SK-N-SH (cell line): ENCODE measurements around the gene HNRNPM. TPM values are rescaled to one million over a fixed set of nuclear protein-coding genes. Genes with fewer than 3 reads are reported as not detected.

Experiments used
- CTCF ChIA-PET: fragments of 300-600, 350-600 bp; formaldehyde crosslinking; extraction: SDS; loops from one replicate; lab custom pipeline; 2021; lab: Yijun Ruan, JAX
- POLR2A ChIA-PET: fragments of 350-600 bp; sonication (Branson Sonifier 250); formaldehyde crosslinking; extraction: SDS; loops from one replicate; lab custom pipeline; 2020; ENCODE audit warnings: antibody characterized with exemption, inconsistent platforms; lab: Yijun Ruan, JAX
- DNase-seq: peaks from one replicate; pipeline ENCODE4 v3.0.0; 2012
- H2AFZ ChIP-seq: fragments of 200-600 bp; sonication (generic); 2 replicates; pipeline ENCODE4 v1.8.1; 2016; ENCODE audit warnings: antibody characterized with exemption, mild to moderate bottlenecking, low read depth
- H3F3A ChIP-seq: fragments of 200-600 bp; sonication (generic); replicated peaks from 2 replicates; pipeline ENCODE3; 2016; ENCODE audit warnings: antibody characterized with exemption, mild to moderate bottlenecking; ENCODE audit not compliant: insufficient read depth
- H3K27ac ChIP-seq, 2 experiments: fragments of 200-500 bp in 1 of 2; fragments of 200-600 bp in 1 of 2; sonication (Bioruptor generic) in 1 of 2; sonication (generic), shearing (Covaris generic) in 1 of 2; 2 replicates each; pipeline versions ENCODE4 v1.5.1 to v1.6.1; 2014 to 2016; ENCODE audit warnings: low read depth in 2 of 2, inconsistent platforms in 1 of 2, low read length in 1 of 2, mild to moderate bottlenecking in 1 of 2, mixed read lengths in 1 of 2
- H3K27me3 ChIP-seq: fragments of 200-600 bp; sonication (generic), shearing (Covaris generic); 2 replicates; pipeline ENCODE4 v1.6.1; 2016; ENCODE audit warnings: mixed run types; ENCODE audit not compliant: insufficient read depth
- H3K36me3 ChIP-seq, 2 experiments: fragments of 200-500 bp in 1 of 2; fragments of 200-600 bp in 1 of 2; sonication (Bioruptor generic) in 1 of 2; sonication (generic) in 1 of 2; replicated peaks in 1 of 2; 2 replicates each; pipeline versions ENCODE3 to v1.5.1; 2014 to 2016; ENCODE audit warnings: low read length in 1 of 2, mild to moderate bottlenecking in 1 of 2; ENCODE audit not compliant: insufficient read depth in 2 of 2, control insufficient read depth in 1 of 2
- H3K4me1 ChIP-seq, 2 experiments: fragments of 200-500 bp in 1 of 2; fragments of 200-600 bp in 1 of 2; sonication (Bioruptor generic) in 1 of 2; sonication (generic), shearing (Covaris generic) in 1 of 2; 2 replicates each; pipeline versions ENCODE4 v1.5.1 to v1.6.1; 2014 to 2016; ENCODE audit warnings: low read depth in 1 of 2, low read length in 1 of 2, mixed run types in 1 of 2; ENCODE audit not compliant: insufficient read depth in 2 of 2, control insufficient read depth in 1 of 2
- H3K4me2 ChIP-seq: fragments of 200-600 bp; sonication (generic), shearing (Covaris generic); 2 replicates; pipeline ENCODE4 v1.6.1; 2017; ENCODE audit warnings: mixed run types
- H3K4me3 ChIP-seq, 2 experiments: fragments of 200-500 bp in 1 of 2; fragments of 200-600 bp in 1 of 2; sonication (Bioruptor generic) in 1 of 2; sonication (generic), shearing (Covaris generic) in 1 of 2; 2 replicates each; pipeline versions ENCODE4 v1.5.1 to v1.8.1; 2014 to 2016; ENCODE audit warnings: low read depth in 2 of 2, inconsistent platforms in 1 of 2, low read length in 1 of 2, mild to moderate bottlenecking in 1 of 2, mixed read lengths in 1 of 2, moderate library complexity in 1 of 2
- H3K79me2 ChIP-seq: fragments of 200-600 bp; sonication (generic); 2 replicates; pipeline ENCODE4 v1.8.1; 2017; ENCODE audit warnings: mild to moderate bottlenecking; ENCODE audit not compliant: insufficient read depth
- H3K9ac ChIP-seq: fragments of 200-600 bp; sonication (generic); 2 replicates; pipeline ENCODE4 v1.6.1; 2017; ENCODE audit warnings: mixed run types
- H3K9me2 ChIP-seq: fragments of 200-600 bp; sonication (generic); 2 replicates; pipeline ENCODE4 v1.6.1; 2017; ENCODE audit warnings: mixed run types
- H3K9me3 ChIP-seq: fragments of 200-600 bp; sonication (generic); 2 replicates; pipeline ENCODE4 v1.6.1; 2017; ENCODE audit warnings: mixed run types, mild to moderate bottlenecking, moderate library complexity
- H4K20me1 ChIP-seq: fragments of 200-600 bp; sonication (generic); 2 replicates; pipeline ENCODE4 v1.6.1; 2017; ENCODE audit warnings: mild to moderate bottlenecking, mixed run types; ENCODE audit not compliant: insufficient read depth
- CTCF ChIP-seq: fragments of 200-600 bp; sonication (generic); IDR thresholded peaks from 2 replicates; pipeline ENCODE4 v1.6.1; 2017; ENCODE audit warnings: antibody characterized with exemption, mild to moderate bottlenecking, moderate library complexity
- FOXM1 ChIP-seq: IDR thresholded peaks from 2 replicates; pipeline ENCODE4 v1.4.0; 2012; ENCODE audit warnings: low read depth, mild to moderate bottlenecking
- GATA2 ChIP-seq: sonication (generic); formaldehyde crosslinking; IDR thresholded peaks from 2 replicates; pipeline ENCODE4 v1.5.0; 2020; ENCODE audit warnings: mild to moderate bottlenecking, missing genetic modification reagents
- MAX ChIP-seq: IDR thresholded peaks from 2 replicates; pipeline ENCODE4 v1.4.0; 2012; ENCODE audit warnings: low read depth
- NFIC ChIP-seq: IDR thresholded peaks from 2 replicates; pipeline ENCODE4 v1.4.0; 2012; ENCODE audit warnings: borderline replicate concordance
- PBX3 ChIP-seq: IDR thresholded peaks from 2 replicates; pipeline ENCODE4; 2012
- POLR2AphosphoS5 ChIP-seq: IDR thresholded peaks from 2 replicates; pipeline ENCODE4 v1.6.1; 2012; ENCODE audit warnings: low read depth, low read length
- RAD21 ChIP-seq: IDR thresholded peaks from 2 replicates; pipeline ENCODE4 v1.6.1; 2012; ENCODE audit warnings: mild to moderate bottlenecking, low read length
- REST ChIP-seq: IDR thresholded peaks from 2 replicates; pipeline ENCODE4 v1.6.1; 2012; ENCODE audit warnings: mild to moderate bottlenecking, low read depth, low read length, moderate library complexity
- ZBTB33 ChIP-seq: IDR thresholded peaks from 2 replicates; pipeline ENCODE4 v1.4.0; 2012; ENCODE audit warnings: low read depth, borderline replicate concordance
- WGBS: methylation state at CpG from one replicate; pipeline ENCODE4 v1.1.6; 2017; ENCODE audit warnings: low lambda C conversion rate; 5-methylcytosine and 5-hydroxymethylcytosine counted together
- polyA plus RNA-seq, 3 experiments: library from polyadenylated mRNA; depleted of rRNA; stranded (reverse); fragments of >200 nt; gene quantifications; 2 replicates each; pipeline ENCODE4 v1.2.3, GENCODE V29; 2012

The HNRNPM gene
- polyA plus RNA-seq, 1 of the 3 experiments (the other 2 are of a cell fraction) = 205 TPM

- H3K9ac ChIP-seq = no peak overlapping the region
- peaks cover 3% of the 10 kb centered on the region; the same call in 1 of the 2 replicates for H3K79me2 ChIP-seq
- no peak overlapping the region for H3K4me3 ChIP-seq
- H4K20me1 ChIP-seq = peaks cover 14% of the 10 kb centered on the region
- POLR2A ChIA-PET = no interaction called here
- H3K27ac ChIP-seq = no peak overlapping the region
- H3K27me3 ChIP-seq = no peaks in the 10 kb centered on the region; the same call in 1 of the 2 replicates
- no peaks in the 10 kb centered on the region for H3K9me2 ChIP-seq
- no peaks in the 10 kb centered on the region for H3K9me3 ChIP-seq
- no peak for DNase-seq
- 92% methylated on average over 30 of the region's 35 CpGs for WGBS
- no peak for TF ChIP-seq REST
- no peak for TF ChIP-seq POLR2AphosphoS5
- no peak for TF ChIP-seq MAX
- TF ChIP-seq PBX3 = no peak
- TF ChIP-seq NFIC = no peak
- TF ChIP-seq FOXM1 = no peak
- TF ChIP-seq CTCF = no peak
- no peak for TF ChIP-seq RAD21
- TF ChIP-seq ZBTB33 = no peak
- TF ChIP-seq GATA2 (CRISPR knock-in tag) = no peak
- TF ChIP-seq, all 33 proteins: peak for 0
- Histone ChIP-seq H2AFZ (no peak overlapping the region), H3K4me2 (no peak overlapping the region), H3F3A (peaks cover 8% of the 10 kb centered on the region), H3K36me3 (no peaks in the 10 kb centered on the region), H3K4me1 (peaks cover 0 to 7% of the 10 kb centered on the region in 2 experiments; a peak in 1 of 4 replicates)
- CTCF ChIA-PET = interaction anchor here (1.0 to 1.2 kb wide), 2 partner anchors 12 to 49 kb away, joined by 3 read pairs; no protein-coding TSS in a partner anchor
These were observed 85.4 kb downstream of the HNRNPM start for GRCh38 chr19:8530061-8530679.
